Ureter (tissue), 1 donor: Measurements from ENCODE around the gene FOXO3. TPM values are rescaled to one million over a fixed set of nuclear protein-coding genes. Genes with fewer than 3 reads are reported as not detected.

ENCODE experiments used
- DNase-seq: peaks from one replicate; pipeline ENCODE4 v3.0.0-alpha.2; 2020; ENCODE audit warnings: low spot score
- total RNA-seq: library from RNA; stranded (reverse); gene quantifications from one replicate; pipeline ENCODE4 v1.2.4, GENCODE V29; 2023
- donor health status: DM: yes; HTN: yes; CAD: no.

Gene FOXO3
- total RNA-seq, 1 donor from 2014 or later: 66.7 TPM

DNA sequence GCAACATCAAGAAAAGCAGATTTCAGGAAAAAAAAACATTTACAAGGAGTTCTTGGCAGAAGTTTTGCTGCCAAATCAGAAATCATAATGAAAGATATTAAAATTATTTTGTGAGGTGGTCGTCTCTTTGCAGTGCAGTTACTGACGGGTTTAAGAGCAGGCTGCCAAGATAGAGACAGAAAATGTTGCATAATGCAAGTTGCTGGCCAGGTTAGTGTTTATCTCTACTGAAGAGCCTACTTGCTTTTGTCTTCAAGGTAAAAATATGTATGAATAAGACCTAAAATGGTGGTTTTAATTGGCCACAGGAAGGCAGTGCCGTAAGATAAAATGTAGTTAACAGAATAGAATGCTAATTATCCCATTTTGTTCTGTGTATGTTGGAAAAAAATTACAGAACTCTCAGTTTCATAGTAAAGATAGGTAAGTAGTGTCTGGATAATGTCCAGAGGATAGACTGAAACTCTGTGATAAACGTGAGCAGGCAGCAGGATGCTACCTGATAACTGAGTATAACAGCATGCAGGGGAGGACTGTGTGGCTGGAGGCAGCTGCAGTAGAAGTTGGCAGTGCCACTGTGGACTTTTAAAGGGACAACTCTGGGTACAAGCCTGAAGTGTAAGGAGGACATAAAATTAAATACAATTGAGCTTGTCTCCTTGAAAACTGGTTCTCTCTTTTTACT is 13.9 kb downstream of the FOXO3 start:
- DNase-seq: no peak

DNA sequence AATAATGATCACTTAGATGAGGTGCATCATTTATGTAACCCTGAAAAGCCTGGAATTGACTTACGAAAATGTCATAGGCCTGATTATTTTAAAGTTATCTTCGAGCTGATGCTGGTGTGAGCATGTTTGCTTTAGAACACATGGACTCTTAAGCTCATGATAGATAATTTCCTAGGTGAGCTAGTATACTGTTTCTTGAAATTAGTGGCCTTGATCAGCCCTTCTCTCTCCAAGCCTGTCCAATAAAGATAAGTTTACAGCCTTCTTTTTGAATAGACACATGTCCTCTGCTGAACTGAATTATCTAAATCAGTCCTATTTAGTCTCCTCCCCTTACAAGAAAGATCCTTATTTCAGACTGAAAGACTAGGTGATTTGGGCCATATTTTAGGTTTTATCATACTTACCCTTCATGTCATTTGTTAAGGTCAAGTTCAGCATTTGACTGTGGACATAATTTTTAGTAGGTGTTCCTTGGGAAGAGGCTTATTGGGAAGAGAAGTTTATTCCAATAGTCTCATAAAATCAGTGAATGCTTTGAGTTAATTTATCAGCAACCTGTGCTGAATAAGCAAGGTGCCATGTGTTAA is 15.3 kb downstream of the FOXO3 start:
- DNase-seq: no peak

DNA sequence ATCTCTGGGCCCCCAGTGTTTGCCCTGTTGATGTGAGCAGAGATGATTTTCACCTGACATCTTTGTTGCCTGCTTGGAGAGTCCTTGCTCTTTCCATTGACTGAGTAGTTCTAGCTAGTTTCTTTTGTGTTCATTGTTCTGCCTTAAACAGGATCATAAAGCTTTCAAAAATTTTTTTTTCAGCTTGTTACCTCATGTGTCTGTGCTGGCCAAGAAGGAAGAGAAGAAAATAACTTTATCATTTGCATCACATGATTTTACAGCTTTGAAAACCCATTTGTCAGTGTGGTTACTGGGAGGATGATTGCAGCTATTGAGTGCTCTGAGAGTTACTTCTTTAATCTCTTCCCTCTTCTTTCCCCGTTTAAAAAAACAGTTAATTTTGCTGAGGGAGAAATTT is 16.0 kb downstream of the FOXO3 start:
- DNase-seq: no peak

DNA sequence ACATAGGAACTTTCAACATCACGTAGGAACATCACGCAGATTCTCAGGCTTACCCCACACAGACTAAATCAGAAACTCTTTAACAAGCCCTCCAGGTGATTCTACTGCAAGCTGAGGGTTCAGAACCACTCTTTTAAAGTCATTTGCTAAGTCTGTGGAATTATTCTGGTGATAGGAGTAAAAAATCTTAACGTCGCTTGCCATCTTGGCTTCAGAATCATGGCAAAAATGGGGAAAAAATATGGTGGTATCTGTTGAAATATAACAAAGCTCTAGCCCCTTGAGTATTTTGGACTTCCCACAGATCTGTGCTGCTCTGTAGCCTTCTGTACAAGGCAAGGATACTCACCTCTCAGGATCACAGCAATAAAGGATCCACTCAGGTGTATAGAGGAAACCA is 17.4 kb downstream of the FOXO3 start:
- no peak for DNase-seq

DNA sequence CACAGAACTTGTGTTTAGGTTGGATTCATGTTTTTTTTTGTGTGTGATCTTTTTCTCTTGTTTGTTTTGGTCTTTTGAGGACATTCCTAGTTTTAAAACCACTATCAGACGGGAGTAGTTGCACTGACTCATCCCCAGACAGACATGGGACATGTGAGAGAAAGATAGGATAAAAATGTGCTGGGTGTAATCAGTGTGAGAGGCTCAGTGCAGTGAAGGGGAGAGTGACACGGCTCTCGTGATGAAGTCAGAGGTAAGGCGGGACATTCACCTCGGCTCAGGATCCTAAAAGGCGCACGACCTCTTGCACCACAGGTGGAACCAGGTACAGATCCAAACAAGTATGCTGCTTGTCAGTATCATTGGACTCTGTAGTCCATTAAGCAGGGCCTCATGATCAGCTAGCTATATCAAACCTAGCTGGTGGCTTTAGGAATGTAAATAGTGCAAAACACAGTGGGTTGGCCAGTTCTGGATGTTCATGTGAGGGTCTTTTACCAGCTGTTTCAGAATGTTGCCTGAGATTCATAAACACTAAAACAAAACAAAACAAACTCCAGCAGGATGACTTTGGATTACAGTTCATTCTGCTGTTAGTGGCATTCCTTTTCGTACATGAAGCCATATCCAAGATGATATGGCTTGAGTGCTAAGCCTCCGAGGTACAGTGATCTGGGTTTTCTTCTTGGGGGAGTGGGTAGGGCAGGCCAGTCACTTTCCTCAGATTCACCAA is 18.0 kb downstream of the FOXO3 start:
- DNase-seq: no peak

GRCh38 chr6:108579328-108579721 is 18.6 kb downstream of the FOXO3 start:
- DNase-seq: no peak

- DNase-seq: no peak
Measured at GRCh38 chr6:108580646-108581045, 19.9 kb downstream of the FOXO3 start.

DNA sequence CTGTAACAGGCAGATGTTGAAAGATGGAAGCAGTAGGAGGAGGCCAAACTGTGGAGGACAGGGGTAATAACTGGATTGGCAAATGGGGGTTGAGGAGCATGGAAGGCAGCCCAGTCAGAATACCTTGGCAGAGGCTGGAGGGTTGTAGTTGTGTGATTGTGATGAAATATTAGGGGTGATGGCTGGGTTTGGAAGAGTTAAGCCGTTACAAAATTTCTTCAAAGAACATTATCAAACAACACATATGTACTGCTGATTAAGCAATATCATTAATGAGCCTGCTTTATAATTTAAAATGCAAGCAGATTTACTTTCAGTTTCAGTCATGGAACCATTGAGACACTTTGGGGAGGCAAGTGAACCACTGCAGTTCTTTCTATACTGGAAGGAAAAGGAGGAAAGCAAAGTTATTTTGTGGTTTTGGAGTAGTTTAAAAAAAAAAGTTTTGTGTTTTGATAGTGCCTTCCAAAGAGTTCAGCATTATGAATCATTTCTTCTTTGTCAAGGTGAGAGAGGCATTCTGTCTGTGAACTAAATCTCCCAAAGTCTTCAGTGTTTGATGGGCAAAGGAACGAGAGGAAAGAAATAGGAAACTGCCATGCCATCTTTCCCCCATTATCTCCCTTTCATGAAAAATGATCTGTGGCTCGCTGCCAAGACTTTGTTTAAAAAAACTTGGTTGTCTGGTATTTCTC is 20.7 kb downstream of the FOXO3 start:
- DNase-seq: no peak

DNA sequence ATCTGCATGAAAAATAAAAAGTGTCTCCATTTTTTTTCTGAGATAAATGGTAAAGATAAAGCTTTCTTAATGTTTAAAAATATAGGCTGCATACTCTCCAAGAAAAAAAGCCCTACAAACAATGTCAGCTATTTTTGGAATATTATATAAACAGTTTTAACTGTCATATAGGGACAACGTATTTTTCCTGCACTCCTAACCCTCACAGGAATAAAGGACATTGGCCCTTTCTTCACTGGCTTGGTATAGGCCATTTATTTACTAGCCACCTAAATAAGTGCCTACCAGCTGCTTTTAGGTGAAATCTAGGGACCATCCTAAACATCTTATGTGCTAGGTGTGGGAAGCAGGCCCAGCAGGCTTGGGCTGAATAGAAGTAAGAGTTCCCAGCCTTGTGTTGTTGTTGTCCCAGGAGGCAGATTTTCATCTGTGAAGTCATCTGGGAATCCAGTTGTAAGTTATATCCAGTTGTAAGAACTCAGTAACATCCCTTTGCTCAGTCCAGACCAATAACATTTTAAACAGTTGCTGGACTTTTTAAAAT is 21.3 kb downstream of the FOXO3 start:
- DNase-seq: no peak

GRCh38 chr6:108582618-108583017 is 21.9 kb downstream of the FOXO3 start:
- no peak for DNase-seq

DNA sequence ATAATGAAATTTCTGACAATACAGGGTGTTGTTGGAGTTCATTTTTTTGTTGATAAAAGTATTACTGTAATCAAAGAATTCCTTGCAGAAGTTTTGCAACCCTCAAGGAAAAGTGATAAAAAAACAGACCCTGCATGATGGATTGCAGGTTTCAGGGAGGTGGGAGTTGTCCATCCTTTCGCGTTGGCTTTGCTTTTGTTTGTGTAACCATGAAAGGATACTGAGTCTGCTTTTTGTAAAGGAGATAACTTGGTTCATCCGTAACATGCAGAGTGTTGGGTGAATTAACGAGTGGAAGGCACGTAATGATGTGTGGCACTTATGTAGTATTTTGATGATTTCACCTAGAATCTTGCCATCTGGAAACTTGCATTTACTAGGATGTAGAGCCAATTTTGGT is 23.6 kb downstream of the FOXO3 start:
- DNase-seq: no peak

- no peak for DNase-seq
Measured at GRCh38 chr6:108585359-108585758, 24.6 kb downstream of the FOXO3 start.

- no peak for DNase-seq
Measured at GRCh38 chr6:108585921-108586536, 25.3 kb downstream of the FOXO3 start.

GRCh38 chr6:108587258-108588059 is 26.7 kb downstream of the FOXO3 start:
- no peak for DNase-seq

GRCh38 chr6:108588586-108588985 is 27.9 kb downstream of the FOXO3 start:
- DNase-seq: no peak

- DNase-seq: peak; percentile 86
Measured at GRCh38 chr6:108589244-108589791, 28.6 kb downstream of the FOXO3 start.

DNA sequence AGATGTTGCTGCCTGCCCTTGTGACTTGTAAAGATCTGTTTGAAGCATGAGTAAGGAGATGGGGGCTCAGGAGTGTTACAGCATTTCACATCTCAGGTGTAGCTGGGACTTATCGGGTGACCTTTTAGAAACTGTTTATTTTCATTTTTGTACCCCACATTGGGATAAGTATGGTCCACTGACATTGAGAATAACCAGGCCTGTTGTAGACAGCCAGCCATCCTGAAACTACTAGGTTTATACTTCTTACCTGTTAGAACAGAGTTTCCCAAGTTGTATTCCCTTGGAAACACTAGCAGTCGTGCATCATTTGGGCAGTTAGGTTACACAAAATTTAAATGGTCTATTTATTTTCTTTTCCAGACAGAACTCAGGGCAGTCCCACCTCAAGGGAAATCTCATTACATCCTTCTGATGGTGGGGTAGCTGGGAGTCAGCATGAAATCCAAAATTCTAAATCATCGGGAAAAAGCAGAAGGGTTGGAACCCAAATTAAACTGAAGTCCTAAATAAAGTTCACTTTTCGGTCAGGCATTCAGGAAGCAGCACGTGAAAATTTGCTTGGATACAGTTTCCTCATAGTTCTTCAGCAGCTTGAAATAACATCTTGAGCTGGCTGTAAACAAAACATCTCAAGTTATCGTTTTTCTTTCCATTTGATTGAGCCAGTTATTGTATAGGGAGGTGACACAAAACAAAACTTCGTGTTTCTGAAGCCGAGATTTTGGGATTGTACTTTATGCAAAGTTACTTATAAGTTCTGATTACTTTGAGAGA is 30.5 kb downstream of the FOXO3 start:
- no peak for DNase-seq

- DNase-seq: no peak
Measured at GRCh38 chr6:108592371-108593337, 31.9 kb downstream of the FOXO3 start.

DNA sequence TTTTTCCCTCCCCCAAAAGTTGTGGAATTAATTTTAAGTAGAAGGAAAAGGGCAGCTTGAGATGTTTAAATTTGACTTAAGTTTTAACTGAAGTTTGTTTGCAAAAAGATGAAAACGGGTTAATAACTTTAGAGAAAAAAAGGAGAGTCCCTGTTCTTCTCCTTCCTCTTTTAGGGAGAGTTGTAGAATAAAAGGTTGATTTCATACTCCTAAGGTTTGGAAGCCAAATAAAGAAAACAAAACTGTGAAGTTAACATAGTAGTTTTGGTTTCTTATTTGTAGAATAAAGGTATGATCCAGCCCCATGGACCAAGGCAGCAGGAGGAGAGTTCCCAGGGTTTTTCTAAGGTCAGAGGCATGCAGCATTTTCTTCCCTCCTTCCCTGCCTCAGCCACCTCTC is 33.4 kb downstream of the FOXO3 start:
- no peak for DNase-seq
